Activated T-cell treated with anti-CD3 and anti-CD28 coated beads for 4 hours (primary cell): Measurements from ENCODE around the gene PPP1R14B.
"Not testable (repeated sequence)": the region's sequence is repeated elsewhere in the genome, so short reads cannot be mapped to it uniquely, and the experiment has no call there.

ENCODE experiments used
- DNase-seq: peaks from one replicate; pipeline ENCODE4 v3.0.0-alpha.2; 2020

PPP1R14B gene

GRCh38 chr11:64260147-64260708 is 13.5 kb upstream of the PPP1R14B start:
- no peak for DNase-seq

GRCh38 chr11:64259533-64260067 is 12.9 kb upstream of the PPP1R14B start:
- no peak for DNase-seq

GRCh38 chr11:64258946-64259532 is 12.3 kb upstream of the PPP1R14B start:
- no peak for DNase-seq

DNA sequence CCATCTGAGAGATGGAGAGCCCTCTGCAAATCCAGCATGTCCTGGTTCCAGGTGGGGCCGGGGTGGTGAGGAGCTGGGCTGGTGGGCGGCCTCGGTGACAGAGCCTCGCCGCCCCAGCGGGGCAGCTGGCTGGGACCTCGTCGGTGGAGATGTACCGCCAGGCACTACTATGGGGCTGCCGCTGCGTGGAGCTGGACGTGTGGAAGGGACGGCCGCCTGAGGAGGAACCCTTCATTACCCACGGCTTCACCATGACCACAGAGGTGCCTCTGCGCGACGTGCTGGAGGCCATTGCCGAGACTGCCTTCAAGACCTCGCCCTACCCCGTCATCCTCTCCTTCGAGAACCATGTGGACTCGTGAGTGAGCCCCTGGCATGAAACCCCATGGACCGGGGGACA is 11.6 kb upstream of the PPP1R14B start:
- DNase-seq: no peak

DNA sequence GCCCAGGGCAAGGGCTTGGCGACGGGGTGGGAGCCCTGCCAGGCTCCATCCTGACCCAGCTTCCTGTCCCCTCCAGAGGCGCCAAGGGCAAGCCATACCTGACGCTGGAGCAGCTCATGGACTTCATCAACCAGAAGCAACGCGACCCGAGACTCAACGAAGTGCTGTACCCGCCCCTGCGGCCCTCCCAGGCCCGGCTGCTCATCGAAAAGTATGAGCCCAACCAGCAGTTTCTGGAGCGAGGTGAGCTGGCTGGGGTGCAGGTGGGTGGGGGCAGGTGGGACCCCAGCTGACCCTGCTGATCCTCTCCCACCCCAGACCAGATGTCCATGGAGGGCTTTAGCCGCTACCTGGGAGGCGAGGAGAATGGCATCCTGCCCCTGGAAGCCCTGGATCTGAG is 9.6 kb upstream of the PPP1R14B start:
- DNase-seq: no peak

DNA sequence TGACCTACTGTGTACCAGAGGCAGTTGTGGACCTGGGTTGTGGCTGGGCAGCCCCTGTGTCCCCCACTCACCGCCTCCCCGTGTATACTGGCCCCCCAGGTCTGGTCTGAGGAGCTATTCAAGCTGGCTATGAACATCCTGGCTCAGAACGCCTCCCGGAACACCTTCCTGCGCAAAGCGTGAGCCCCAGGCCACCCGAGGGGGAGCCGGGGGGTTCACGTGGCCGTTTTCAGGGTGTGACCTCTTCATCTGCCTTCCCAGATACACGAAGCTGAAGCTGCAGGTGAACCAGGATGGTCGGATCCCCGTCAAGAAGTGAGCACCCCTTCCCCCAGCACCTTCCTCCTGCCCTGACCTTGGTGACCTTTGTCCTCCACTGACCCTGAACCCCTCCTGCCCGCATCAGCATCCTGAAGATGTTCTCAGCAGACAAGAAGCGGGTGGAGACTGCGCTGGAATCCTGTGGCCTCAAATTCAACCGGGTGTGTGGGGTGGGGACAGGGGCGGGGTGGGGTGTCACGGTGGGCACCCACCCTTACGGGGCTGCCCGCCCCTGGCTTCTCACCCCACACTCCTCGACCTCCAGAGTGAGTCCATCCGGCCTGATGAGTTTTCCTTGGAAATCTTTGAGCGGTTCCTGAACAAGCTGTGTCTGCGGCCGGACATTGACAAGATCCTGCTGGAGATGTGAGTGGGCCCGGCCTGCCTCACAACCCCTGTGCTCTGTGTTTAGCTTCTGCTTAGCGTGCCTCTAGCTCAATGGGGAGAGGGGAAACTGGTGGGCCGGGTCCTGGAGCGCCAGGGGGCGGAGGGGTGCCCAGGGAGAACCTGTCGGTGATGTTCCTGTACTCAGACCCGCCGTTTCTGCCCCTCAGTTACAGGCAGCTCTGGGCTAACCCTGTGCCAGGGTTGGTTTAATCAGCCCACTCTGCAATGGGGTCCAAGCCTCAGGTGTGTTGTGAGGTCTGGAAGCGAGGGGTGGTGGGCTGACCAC is 8.7 kb upstream of the PPP1R14B start:
- DNase-seq: no peak

- DNase-seq: no peak
Measured at GRCh38 chr11:64254326-64254725, 7.6 kb upstream of the PPP1R14B start.

- DNase-seq: no peak
Measured at GRCh38 chr11:64253481-64253880, 6.7 kb upstream of the PPP1R14B start.

GRCh38 chr11:64253043-64253442 is 6.3 kb upstream of the PPP1R14B start:
- DNase-seq: no peak

GRCh38 chr11:64252003-64252872 is 5.5 kb upstream of the PPP1R14B start:
- DNase-seq: no peak

GRCh38 chr11:64251753-64252002 is 4.9 kb upstream of the PPP1R14B start:
- DNase-seq: no peak

DNA sequence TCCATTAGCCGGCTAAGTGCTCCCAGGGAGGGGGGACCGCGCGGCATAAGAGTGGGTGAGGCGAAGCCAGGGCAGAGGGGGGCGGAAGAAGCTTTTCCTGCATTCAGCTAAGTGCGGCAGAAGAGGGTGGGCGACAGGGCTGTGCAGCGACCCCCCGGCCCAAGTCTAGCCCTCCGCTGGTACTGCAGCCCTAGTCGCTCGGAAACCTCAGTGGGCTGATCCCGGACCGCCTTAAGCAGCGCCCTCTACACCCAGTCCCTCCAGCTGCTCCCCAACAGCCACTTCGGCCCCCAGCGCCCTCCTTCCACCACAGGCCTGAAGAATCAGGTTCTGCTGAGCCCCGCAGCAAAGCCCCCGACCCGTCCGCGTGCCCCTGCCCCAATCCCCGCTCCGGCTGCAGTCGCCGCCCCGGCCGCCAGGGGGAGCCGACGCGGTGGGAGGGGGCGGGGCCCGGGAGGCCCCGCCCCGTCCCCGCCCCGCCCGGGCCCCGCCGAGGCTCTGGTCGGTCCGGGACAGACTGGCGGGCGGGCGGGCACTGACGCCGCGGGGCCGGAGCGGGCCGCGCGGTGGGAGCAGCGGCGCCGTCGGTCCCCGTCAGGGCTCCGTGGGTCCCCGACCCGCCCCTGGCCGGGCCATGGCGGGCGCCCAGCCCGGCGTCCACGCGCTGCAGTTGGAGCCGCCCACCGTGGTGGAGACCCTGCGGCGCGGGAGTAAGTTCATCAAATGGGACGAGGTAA is 4.4 kb upstream of the PPP1R14B start, which contains the start of gene PLCB3:
Gene PLCB3, plus strand, starts transcription at position 515 of the 737 bp plus-strand sequence. Its CDS starts 120 bp downstream, at position 635.
- peak; percentile 59 for DNase-seq

GRCh38 chr11:64250415-64251015 is 3.8 kb upstream of the PPP1R14B start:
- DNase-seq: no peak

GRCh38 chr11:64249563-64250414 is 3.0 kb upstream of the PPP1R14B start:
- no peak for DNase-seq

DNA sequence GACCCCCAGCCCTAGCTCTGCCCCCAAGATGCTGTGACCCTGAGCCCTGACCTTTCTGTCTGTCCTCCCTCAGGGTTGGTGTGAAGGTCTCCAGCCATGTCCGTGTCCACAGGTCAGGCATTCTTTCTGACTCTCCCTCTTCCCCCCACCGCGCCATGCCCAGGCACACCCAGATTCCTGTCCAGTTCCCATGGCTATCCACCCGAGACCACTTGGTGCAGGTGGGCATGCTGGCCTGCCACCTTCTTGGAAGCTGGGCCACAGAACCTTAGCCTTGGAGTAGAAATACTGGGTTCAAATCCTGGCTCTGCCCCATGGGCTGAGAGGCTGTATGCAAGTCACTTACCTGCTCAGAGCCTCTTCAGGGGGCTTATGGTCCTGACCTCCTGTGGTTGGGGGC is 2.3 kb upstream of the PPP1R14B start:
- DNase-seq: no peak

GRCh38 chr11:64248578-64248977 is 1.8 kb upstream of the PPP1R14B start:
- DNase-seq: no peak

DNA sequence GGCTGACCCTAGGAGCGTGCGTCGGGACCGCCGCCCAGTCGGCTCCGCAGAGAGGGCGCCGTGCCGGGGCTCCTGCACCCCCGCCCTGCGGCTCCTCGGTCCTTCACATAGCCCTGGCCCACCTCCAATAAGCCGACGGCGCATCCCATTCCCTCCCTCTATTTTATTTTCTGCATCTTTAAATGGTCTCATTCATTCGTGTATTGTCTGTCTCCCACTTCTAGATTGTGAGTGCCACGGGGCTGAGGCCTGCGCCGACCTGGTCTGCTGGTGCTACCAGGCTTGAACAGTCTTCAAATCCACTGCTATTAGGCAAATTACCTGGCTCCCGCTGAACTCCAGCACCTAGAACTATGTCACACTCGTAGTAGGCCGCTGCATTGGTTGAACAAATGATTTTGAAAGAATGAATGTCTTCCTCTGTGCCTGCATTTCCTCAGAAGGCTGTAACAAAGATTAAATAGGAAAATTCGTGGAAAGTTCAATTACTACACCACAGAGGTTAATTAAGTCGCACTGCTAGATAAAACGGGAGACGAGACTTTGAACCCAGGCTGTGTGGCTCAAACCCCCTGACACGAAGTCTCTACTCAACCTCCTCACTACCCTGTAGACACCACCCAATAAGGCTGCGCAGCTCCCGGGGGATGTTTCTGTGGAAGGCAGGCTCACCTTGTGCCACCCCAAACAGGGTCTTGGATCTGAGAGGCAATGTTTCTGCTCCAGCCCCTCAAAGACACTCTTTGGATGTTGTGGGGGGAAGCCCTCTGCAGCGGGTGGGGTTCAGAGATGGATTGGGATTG is 1.2 kb upstream of the PPP1R14B start:
- no peak for DNase-seq

GRCh38 chr11:64246621-64246870 is 197 bp downstream of the PPP1R14B start:
- not testable (repeated sequence) for DNase-seq

DNA sequence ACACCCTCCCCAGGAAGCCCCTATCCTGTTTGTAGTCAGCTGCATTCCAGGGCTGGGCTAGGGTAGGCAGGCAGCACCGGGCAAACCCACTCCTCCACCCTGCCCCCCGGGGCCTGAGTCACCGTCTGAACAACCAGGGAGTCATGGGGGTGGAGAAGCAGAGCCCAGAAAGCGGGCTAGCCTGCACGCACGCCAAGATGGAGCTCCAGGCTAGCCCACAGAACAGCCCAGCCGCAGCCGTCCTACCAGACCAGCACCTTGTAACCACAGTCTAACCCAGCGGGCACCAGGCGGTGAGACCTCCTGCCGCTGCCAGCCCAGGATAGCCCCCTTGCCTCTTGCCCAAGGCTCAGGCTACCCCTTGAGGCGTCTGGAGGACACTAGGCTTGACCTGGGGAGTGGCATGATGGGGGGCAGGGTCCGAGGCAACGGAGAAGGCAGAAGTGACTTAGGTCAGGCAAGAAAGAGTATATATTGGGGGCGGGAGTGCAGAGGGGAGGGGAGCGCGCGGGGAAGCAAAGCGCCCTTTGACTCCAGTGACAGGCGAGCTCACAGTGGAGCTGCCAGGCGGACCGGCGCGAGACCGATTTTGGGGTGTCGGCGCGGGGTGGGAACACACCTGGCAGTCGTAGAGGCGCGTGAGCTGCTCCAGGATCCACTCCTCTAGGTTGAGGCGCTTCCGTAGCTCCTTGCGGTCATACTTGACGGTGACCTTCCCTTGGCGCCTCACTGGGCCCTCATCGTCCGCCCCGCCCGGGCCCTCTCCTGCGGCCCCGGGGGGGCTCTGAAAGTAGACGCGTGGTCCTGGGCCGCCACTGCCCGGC is 734 bp downstream of the PPP1R14B start:
- peak; percentile 82 for DNase-seq
